ENCODE data around the gene RIPOR2.
A peak's percentile ranks its signal among the peaks of the same experiment; 100 is the strongest.
"Not testable (repeated sequence)": the region's sequence is repeated elsewhere in the genome, so short reads cannot be mapped to it uniquely, and the experiment has no call there.

Gene RIPOR2

DNA sequence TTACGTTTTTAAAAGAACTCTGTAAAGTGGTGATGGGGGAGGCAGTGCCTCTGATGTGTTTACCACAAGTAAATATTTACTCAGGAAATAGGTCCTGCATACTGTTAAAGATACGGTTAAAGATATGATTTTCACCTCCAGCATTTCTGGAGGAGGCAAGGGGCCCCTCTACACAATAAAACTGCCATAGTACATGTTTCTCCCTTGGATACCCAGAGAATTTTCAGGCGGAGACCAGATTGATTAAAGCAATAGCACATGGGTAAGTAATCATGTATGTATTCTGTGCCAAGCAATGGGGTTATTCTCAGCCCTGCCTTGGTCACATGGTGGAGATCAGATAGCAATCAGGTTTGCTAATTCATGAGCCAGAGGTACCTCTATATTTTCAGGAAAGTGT is 9.6 kb downstream of the RIPOR2 start:
- DNase-seq = no peak

GRCh38 chr6:24925661-24926060 is 10.1 kb downstream of the RIPOR2 start:
- DNase-seq = no peak

GRCh38 chr6:24924580-24925356 is 11.0 kb downstream of the RIPOR2 start:
- peak in 2 of 4 experiments; percentile 68 for DNase-seq

GRCh38 chr6:24923885-24924401 is 11.8 kb downstream of the RIPOR2 start:
- DNase-seq = no peak

DNA sequence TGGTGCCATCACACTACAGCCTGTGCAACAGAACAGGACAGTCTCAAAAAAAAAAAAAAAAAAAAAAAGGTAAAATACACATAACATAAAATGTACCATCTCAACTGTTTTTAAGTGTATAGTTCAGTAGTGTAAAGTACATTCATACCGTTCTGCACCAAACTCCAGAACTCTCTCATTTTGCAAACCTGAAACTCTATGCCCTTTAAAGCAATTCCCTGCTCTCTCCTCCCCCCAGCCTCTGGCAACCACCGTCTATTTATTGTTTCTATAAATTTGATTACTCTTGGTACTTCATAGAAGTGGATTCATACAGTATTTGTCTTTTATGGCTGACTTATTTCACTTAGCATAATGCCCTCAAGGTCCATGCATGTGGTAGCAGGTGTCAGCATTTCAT is 12.9 kb downstream of the RIPOR2 start:
- no peak for DNase-seq

DNA sequence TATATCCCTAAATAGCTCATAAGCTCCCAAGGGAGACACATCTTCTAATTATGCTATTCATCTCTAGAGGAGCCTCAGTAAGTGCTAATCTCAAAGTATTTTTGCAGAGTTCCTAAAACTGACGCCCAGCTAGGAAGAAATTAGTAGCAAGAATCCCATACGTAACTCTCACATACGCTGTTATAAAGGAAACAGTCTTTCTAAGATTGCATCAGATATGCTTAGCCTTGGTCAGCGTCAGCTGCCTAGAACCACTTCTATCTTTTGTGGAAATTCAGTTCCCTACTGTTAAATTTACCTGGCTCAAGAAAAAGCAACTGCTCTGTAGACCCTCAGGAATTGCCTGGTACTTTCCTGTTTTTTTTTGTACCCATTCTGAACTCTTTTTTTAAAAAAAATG is 13.6 kb downstream of the RIPOR2 start:
- peak; percentile 61 to 87 (median 74) for DNase-seq

GRCh38 chr6:24920136-24920535 is 15.6 kb downstream of the RIPOR2 start:
- no peak for DNase-seq

DNA sequence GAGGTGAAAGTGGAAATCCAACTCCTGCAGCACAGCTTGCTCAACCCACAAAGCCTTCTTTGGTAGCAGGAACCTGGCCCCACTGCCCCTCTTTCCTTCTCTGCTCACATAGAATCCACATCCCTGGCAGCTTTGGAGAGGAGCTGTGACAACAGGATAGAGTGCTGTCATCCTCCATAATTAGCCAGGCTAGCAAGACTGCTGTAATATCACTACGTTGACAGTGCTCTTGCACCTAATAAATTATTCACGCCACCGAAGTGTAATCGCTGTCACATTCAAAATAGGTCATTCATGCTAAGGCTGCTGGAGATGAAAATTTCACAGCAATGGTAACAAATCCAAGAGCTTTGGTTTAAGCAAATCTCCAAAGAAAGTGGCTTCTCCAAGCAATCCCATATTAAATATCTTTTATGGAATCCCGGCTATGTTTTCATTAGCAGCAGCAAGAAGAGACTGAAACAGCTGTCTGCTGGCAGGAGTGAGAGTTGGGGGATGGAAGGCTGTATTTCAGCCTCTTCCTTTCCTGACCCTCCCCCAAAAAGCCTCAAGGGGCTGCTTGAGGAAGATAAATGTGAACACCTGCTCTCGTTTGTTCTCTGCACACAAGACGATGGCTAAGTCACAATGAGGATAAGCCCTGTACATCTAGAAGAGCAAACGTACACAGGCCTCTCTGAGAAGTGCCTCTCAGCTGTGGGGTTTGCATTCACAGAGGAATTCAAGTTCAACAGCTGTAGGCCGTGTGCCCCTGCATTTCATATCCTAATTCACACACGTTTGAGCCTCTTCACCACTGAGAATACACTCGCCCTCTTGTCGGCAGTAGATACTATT is 16.5 kb downstream of the RIPOR2 start:
- DNase-seq = peak; percentile 29 to 44 (median 34)

DNA sequence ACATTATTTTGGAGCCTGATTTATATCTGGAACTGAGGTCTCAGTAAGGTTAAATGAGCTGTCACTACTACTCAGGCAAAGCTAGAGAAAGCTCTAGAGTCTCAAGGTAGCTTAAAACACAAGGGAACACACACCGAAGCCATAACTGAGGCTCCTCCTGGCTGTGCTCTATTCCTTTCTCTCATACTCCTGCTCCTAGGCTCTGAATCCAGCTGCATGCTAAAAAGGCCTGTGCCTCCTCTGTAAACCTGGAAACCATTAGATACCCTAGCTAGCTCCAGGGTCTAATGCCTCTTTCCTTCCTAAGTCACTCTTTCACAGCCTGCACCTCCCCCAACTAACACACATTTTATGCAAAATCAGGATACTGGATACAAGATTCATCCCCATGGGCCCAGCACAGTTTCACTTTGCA is 17.1 kb downstream of the RIPOR2 start:
- no peak for DNase-seq

- no peak for DNase-seq
These were observed 19.3 kb downstream of the RIPOR2 start for GRCh38 chr6:24916496-24916895.

DNA sequence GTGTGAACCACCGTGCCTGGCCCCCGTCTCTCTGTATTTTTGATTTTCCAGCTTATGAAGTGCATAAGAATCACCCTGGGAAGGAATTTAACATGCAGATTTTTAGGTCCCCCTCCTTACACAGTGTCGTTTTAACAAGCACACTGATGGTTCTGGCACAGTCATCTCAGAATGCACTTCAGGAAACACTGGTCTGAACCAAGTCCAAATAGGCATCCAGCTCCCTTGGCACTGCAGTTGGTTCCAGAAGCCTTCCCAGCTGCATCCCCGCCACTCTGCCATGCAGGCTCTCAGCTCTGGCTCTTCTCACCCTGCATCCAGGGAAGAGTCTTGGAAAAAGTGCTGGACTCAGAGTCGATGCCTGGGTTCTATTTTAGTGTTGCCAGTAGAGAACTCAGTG is 20.1 kb downstream of the RIPOR2 start:
- no peak for DNase-seq

DNA sequence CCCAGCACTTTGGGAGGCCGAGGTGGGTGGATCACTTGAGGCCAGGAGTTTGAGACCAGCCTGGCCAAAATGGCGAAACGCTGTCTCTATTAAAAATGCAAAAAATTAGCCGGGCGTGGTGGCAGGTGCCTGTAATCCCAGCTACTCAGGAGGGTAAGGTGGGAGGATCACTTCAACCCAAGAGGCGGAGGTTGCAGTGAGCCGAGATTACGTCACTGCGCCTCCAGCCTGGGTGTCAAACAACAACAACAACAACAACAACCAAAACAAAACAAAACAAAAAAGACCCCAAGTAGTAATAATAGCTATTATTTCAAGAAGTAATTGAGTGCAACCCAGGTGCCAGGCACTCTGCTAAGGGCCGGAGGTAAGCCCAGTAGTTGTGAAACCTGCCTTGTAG is 21.7 kb downstream of the RIPOR2 start:
- DNase-seq = not testable (repeated sequence)

DNA sequence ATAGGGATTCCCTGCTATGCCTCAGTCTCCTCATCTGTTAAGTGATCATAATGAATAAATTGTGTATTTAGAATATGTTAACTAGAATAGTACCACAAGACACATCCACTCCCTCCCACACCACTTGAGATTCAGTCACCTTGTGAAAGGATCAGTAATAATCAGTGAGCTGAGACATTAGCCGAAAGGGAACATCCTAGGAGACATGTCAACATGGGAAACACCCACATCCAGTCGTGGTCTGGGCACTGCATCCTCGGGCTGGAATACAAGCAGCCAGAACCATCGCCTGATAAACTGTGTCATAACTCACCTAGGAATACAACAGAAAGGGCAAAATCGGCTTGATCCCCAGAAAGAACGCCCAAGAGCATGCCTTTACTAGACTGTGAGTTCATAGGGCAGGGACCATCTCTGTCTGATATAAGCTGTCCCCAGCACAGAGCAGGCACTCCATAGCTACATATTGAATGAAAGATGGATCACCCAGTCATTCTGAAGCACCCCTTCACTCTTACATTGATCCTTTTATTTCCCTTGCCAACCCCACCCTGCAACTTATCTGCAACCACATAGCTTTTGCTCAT is 23.9 kb downstream of the RIPOR2 start:
- peak; percentile 24 to 51 (median 34) for DNase-seq

DNA sequence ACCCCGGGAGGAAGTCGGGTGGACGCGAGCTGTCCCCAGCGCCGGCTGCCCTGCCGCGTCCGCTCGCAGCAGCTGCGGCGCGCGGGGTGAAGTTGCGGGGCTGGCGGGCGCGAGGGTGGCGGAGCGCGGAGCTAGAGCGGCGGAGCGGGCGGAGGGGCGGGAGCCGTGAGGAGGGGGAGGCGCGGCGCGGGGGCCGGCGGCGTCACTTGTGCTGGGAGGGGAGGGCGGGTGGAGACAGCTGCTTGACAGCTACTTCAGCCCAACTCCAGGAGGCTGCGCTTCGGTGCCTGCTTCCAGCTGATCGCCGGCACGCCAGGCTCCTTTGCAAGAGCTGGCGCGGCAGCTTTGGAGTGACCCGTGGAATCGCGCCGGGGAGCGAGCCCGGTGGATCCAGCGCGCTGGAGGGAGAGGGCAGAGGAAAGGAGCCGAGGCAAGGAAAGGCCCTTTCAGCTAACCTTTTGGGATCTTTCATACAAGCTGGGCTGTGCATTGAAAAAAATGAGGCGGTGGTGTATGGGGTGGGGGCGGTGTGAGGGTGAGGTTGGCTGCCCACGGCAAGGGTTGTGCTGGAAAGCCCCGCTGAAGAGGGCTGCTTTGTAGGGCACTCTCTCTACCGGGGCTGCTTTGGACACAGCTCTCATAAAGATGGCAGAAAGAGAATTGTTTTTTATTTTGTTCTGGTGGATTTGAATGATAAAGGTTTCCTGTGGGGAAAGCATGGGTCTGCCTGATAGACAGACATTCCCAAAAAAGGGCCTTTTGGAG is 24.6 kb downstream of the RIPOR2 start:
- DNase-seq = peak; percentile 48 to 75 (median 70)

GRCh38 chr6:24910331-24910960 is 25.3 kb downstream of the RIPOR2 start:
- DNase-seq = peak in 2 of 4 experiments; percentile 18 to 33

DNA sequence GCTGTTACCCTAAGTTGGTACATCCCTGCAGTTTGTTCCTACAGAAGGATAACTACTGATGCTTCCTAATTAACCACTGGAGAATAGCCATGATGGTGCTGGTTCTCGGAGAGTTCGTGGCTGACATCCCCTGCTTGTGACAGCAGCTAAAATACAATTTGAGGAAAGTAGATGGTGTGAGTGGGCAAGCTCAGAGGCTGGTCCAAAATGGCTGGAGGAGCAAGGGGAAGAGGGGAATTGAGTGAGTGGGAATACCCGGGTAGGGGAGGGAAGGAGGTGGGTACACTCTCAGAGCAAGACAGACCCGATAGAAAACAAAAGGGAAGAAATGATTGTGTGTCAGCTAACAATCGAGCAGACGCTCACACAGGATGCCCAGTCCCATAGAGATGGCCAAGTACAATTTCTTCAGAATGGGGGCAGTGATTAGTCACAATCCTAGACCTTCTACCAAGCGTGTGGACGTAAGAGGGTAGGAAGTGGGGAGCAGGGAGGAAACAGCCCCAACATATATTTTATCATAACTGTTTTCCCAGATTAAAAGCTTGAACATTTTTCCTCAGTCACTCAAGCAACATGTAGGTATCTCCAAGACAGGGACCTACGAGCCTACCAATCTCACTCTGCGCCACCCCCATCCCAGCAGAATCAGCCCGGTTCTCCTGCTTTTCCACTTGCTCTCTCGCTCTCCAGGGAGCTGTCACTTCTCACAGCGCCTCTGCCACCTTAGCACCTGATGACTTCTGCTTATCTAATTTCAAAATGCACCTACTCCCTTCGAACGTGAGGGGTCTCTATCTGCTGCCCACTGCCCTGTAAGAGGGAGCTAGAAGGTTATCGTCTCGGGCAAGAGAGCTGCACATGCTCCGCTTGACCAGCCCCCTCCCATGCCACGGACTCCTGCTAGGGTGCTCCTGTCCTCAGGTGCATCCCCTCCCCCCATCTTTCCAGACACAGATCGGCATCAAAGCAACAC is 26.2 kb downstream of the RIPOR2 start:
- DNase-seq = no peak

GRCh38 chr6:24908650-24909035 is 27.1 kb downstream of the RIPOR2 start:
- no peak for DNase-seq

DNA sequence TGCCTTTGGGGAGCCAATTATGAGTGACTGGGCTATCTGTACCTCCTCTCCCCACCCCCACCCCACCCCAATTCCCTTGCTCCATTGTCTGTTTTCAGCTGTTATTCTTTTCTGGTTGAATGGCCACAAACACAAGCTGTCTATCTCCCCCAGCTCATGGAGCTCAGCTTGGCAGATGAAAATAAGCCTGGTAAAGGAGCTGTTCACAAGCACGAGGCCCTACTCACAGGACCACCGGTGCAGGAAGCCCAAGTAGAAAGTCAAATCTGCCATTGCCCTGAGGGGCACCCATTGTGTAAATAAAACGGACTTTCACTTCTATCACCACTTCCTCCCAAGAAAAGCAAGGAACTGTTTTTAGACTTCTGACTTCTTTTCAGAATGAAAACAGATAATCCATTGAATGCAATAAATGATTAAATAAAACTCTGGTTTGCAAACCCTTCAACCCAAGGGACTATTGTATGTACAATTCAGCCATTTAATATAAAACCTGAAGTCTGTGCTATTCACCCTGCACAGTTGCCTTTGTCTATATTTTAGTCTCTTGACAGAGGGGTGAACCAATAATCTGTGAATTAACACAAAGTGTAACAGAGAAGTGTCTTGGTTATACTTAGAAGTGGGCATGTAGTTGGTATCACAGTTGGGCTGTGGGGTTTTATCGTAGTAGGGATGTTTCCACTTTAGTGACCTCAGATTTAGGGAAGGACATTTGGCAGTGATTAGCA is 27.7 kb downstream of the RIPOR2 start:
- DNase-seq = peak in 3 of 4 experiments; percentile 10 to 41 (median 28)

DNA sequence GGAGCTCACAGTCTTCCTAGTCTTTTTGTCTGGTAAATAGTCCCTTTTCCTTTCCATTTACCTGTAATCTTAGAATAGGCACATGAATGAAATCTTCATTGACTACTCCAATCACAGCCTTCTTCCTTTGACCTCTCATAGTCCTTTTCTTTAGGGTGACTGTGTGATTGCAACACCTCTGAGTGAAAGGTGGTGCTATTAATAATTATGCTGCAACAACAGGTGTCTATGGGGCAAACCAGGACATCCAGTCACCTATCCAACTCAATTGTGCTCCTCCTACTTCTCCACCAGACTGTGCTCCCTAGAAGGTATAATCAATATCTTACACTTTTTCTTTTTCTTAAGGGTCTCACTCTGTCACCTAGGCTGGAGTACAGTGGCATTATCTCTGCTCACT is 29.4 kb downstream of the RIPOR2 start:
- no peak for DNase-seq

GRCh38 chr6:24905483-24905882 is 30.3 kb downstream of the RIPOR2 start:
- no peak for DNase-seq

All from suppressor macrophage (primary cell).